LNCaP clone FGC (cell line): ENCODE measurements around the gene GAPVD1.
"Not testable (repeated sequence)": the region's sequence is repeated elsewhere in the genome, so short reads cannot be mapped to it uniquely, and the experiment has no call there.

Experiments used
- DNase-seq: peaks from one replicate; pipeline ENCODE4 v3.0.0-alpha.2; 2011; ENCODE audit warnings: low read depth
- H3K4me3 ChIP-seq: 2 replicates; pipeline ENCODE4 v1.5.1; 2011; ENCODE audit warnings: mild to moderate bottlenecking, low read depth, low read length, control low read depth
- TF ChIP-seq, protein P1 (sequence below): IDR thresholded peaks from 2 replicates; pipeline ENCODE4 v1.5.1; 2012; ENCODE audit warnings: mild to moderate bottlenecking; ENCODE audit not compliant: control insufficient read depth, insufficient read depth; ENCODE audit errors: extremely low read depth

Gene GAPVD1, protein sequence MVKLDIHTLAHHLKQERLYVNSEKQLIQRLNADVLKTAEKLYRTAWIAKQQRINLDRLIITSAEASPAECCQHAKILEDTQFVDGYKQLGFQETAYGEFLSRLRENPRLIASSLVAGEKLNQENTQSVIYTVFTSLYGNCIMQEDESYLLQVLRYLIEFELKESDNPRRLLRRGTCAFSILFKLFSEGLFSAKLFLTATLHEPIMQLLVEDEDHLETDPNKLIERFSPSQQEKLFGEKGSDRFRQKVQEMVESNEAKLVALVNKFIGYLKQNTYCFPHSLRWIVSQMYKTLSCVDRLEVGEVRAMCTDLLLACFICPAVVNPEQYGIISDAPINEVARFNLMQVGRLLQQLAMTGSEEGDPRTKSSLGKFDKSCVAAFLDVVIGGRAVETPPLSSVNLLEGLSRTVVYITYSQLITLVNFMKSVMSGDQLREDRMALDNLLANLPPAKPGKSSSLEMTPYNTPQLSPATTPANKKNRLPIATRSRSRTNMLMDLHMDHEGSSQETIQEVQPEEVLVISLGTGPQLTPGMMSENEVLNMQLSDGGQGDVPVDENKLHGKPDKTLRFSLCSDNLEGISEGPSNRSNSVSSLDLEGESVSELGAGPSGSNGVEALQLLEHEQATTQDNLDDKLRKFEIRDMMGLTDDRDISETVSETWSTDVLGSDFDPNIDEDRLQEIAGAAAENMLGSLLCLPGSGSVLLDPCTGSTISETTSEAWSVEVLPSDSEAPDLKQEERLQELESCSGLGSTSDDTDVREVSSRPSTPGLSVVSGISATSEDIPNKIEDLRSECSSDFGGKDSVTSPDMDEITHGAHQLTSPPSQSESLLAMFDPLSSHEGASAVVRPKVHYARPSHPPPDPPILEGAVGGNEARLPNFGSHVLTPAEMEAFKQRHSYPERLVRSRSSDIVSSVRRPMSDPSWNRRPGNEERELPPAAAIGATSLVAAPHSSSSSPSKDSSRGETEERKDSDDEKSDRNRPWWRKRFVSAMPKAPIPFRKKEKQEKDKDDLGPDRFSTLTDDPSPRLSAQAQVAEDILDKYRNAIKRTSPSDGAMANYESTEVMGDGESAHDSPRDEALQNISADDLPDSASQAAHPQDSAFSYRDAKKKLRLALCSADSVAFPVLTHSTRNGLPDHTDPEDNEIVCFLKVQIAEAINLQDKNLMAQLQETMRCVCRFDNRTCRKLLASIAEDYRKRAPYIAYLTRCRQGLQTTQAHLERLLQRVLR (N-terminal part only)

DNA sequence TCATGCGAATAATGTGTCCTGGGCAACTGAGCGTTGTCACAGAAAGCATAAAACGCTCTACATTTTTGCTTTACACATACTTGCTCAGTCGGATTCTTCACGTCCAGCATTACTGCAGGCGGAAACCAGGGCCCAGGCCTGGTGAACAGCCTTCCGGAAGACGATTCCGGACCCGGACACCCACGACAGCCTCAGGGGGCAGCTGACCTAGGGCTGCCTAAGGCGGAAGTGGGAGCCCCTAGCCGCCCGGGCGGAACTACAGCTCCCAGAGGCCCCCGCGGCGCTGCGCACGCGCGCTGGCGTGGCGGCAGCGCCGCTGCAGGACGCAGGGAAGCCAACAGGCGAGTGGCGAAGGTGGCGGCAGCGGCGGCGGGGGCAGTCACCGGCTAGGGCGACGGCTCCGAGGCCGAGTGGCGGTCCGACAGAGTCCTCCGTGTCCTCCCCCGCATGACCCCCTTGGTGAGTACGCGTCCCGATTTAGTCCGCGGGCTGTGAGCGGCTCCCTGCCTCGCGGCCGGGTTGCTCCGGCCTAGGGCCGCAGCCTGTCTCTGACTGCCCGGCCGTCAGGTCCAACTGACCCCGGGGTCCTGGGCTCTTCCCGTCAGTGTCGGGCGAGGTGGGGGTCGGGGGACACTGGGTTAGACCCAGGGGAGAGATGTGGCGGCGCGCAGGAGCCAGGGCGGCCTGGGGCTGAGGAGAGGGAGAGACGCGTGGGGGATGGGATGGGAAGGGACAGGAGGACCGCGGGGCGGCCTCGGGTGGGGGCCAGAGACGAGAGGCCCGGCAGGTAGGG is at the start of gene GAPVD1:
TSS of gene GAPVD1 (plus strand) at position 326 of the 793 bp plus-strand sequence. CDS start 37,096 bp downstream, outside the sequence.
- DNase-seq: peak; percentile 52
- TF ChIP-seq, protein P1, sequence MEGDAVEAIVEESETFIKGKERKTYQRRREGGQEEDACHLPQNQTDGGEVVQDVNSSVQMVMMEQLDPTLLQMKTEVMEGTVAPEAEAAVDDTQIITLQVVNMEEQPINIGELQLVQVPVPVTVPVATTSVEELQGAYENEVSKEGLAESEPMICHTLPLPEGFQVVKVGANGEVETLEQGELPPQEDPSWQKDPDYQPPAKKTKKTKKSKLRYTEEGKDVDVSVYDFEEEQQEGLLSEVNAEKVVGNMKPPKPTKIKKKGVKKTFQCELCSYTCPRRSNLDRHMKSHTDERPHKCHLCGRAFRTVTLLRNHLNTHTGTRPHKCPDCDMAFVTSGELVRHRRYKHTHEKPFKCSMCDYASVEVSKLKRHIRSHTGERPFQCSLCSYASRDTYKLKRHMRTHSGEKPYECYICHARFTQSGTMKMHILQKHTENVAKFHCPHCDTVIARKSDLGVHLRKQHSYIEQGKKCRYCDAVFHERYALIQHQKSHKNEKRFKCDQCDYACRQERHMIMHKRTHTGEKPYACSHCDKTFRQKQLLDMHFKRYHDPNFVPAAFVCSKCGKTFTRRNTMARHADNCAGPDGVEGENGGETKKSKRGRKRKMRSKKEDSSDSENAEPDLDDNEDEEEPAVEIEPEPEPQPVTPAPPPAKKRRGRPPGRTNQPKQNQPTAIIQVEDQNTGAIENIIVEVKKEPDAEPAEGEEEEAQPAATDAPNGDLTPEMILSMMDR: peak; percentile 46
- H3K4me3 ChIP-seq: peak within 1 kb of the TSS; percentile 93

DNA sequence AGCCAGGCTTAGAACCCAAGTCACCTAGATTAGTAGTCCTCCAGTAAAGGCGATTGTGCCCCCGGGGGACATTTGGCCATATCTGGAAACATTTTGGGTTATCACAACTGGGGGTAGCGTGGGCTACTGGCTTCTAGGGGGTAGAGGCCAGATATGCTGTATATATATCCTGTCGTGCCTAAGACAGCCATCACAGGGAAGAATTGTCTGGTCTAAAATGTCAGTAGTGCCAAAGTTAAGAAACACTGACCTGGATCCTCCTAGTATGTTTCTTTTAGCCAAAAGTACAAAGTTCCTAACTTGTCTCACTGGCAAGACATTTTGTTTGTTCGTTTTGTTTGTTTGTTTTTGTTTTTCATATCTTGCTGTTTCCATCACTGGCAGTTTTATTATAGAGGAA is 47.4 kb upstream of the GAPVD1 start:
- TF ChIP-seq, protein P1: no peak
- H3K4me3 ChIP-seq: no peak overlapping the region
- no peak for DNase-seq

DNA sequence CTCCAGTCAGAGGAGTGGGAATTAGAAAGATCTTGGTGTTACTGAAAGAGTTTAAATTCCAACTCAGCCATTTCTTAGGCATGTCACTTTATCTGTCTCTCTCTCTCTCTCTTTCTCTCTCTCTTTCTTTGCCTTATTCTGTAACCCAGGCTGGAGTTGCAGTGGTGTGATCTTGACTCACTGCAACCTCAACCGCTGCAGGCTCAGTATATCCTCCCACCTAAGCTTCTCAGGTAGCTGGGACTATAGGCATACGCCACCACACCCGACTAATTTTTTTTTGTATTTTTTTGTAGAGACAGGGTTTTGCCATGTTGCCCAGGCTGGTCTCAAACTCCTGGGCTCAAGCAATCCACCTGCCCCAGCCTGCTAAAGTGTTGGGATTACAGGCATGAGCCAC is 43.0 kb upstream of the GAPVD1 start:
- no peak for DNase-seq
- H3K4me3 ChIP-seq: no peak overlapping the region
- TF ChIP-seq, protein P1: no peak

DNA sequence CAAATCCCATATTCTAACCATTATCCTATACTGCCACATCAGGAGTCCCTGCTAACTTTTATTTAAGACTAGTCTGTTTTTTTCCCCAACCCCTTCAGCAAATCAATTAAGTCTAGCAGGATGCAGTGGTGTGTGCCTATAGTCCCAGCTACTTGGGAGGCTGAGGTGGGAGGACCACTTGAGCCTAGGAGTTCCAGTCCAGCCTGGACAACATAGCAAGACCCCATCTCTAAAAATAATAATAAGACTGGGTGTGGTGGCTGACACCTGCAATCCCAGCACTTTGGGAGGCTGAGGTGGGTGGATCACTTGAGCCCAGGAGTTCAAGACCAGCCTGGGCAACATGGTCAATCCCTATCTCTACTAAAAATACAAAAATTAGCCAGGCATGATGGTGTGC is 36.8 kb upstream of the GAPVD1 start:
- DNase-seq, H3K4me3 ChIP-seq: not testable (repeated sequence)

DNA sequence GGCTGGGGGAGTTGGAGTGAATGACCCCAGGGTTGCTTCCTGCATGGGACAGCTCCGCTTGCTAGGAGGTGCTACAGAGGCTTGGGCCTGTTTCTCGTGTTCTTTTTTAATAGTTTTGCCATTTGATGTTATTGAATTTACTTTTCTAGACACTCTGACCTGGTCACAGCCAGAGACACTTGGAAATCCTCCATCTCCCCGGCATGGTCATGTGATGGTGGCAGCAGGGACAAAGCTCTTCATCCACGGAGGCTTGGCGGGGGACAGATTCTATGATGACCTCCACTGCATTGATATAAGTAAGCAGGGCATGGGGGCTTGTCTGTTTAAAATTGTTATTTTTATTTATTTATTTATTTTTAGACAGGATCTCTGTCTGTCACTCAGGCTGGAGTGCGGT is 33.9 kb upstream of the GAPVD1 start:
- no peak for DNase-seq
- TF ChIP-seq, protein P1: no peak
- no peak overlapping the region for H3K4me3 ChIP-seq

DNA sequence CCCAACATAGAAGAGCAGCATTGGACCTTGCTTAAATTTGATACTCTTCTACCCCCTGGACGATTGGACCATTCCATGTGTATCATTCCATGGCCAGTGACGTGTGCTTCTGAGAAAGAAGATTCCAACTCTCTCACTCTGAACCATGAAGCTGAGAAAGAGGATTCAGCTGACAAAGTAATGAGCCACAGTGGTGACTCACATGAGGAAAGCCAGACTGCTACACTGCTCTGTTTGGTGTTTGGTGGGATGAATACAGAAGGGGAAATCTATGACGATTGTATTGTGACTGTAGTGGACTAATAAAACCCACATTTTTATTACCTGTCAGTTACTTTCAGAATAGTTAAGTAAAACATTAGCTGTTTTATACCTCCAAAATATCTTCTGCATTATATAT is 27.9 kb upstream of the GAPVD1 start:
- no peak for DNase-seq
- TF ChIP-seq, protein P1: no peak
- H3K4me3 ChIP-seq: no peak overlapping the region

DNA sequence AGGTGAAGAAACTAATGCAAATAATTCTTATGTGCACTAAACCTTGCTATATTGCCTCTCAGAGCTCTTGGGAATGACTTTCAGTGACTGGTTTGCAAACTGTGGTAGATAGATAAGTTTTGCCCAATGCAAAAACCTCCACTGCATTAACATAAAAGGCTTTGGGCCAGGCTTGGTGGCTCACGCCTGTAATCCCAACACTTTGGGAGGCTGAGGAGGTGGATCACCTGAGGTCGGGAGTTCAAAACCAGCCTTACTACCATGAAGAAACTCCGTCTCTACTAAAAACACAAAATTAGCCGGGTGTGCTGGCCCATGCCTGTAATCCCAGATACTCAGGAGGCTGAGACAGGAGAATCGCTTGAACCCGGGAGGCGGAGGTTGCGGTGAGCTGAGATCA is 27.5 kb upstream of the GAPVD1 start:
- not testable (repeated sequence) for H3K4me3 ChIP-seq, DNase-seq
